K562 (cell line): ENCODE results near the gene GLT8D2. TPM values are rescaled to one million over a fixed set of nuclear protein-coding genes. Genes with fewer than 3 reads are reported as not detected.

Experiments used
- ATAC-seq: fragments of 200-7000 bp; cut with Tn5 transposase; 3 replicates; pipeline ENCODE4 v1.9.1; 2020; ENCODE audit warnings: moderate library complexity
- BruUV-seq: library from RNA; stranded (reverse); fragments of 400-500 nt; replicated peaks from 2 replicates; lab custom pipeline; 2021; lab: Mats Ljungman, UMichigan
- CTCF ChIA-PET: fragments of 300-600 bp; formaldehyde crosslinking; extraction: SDS; loops from one replicate; lab custom pipeline; 2021; ENCODE audit warnings: low intra/inter-chr PET ratio; lab: Yijun Ruan, JAX
- POLR2A ChIA-PET: fragments of 300-600, 350-650 bp; sonication (Branson Sonifier 250); formaldehyde crosslinking; extraction: SDS; loops from one replicate; lab custom pipeline; 2021; ENCODE audit warnings: antibody characterized with exemption, inconsistent platforms; lab: Yijun Ruan, JAX
- DNase-seq, 4 experiments: peaks; one replicate each; pipeline versions ENCODE4 v3.0.0 to v3.0.0-alpha.2; 2011 to 2018; ENCODE audit warnings: low spot score in 3 of 4, mixed read lengths in 3 of 4; ENCODE audit errors: extremely low read depth in 1 of 4
- FAIRE-seq: peaks from 2 replicates; lab custom pipeline; 2011; peaks lifted over from hg19 to GRCh38; lab: Jason Lieb, UNC
- H2AFZ ChIP-seq: 2 replicates; pipeline ENCODE4 v1.6.0; 2011; ENCODE audit warnings: low read depth, low read length, control low read depth, inconsistent platforms
- H3K27ac ChIP-seq: fragments of 200-600 bp; 3 replicates; pipeline ENCODE4 v1.8.0; 2011; ENCODE audit warnings: low read depth, mild to moderate bottlenecking, control low read depth, inconsistent platforms, low read length, moderate library complexity, mixed read lengths; ENCODE audit errors: extremely low read depth
- H3K27me3 ChIP-seq, 2 experiments: fragments of 300-600 bp in 1 of 2; 2 replicates in 1 of 2; 3 replicates in 1 of 2; pipeline versions ENCODE4 v1.6.0 to v1.8.0; 2011; ENCODE audit warnings: inconsistent platforms in 2 of 2, low read length in 2 of 2, mild to moderate bottlenecking in 1 of 2, mixed read lengths in 1 of 2, moderate library complexity in 1 of 2; ENCODE audit not compliant: control insufficient read depth in 2 of 2, insufficient read depth in 2 of 2
- H3K36me3 ChIP-seq: fragments of 300-600 bp; 3 replicates; pipeline ENCODE4 v1.8.0; 2011; ENCODE audit warnings: mild to moderate bottlenecking, low read length, inconsistent platforms; ENCODE audit not compliant: control insufficient read depth, insufficient read depth
- H3K4me1 ChIP-seq, 2 experiments: fragments of 200-600 bp in 1 of 2; replicated peaks in 1 of 2; 2 replicates in 1 of 2; 3 replicates in 1 of 2; pipeline versions ENCODE4 v1.5.1 to v1.8.0; 2011; ENCODE audit warnings: inconsistent platforms in 2 of 2, low read length in 2 of 2, mild to moderate bottlenecking in 1 of 2, mixed read lengths in 1 of 2, moderate library complexity in 1 of 2; ENCODE audit not compliant: control insufficient read depth in 2 of 2, insufficient read depth in 2 of 2
- H3K4me2 ChIP-seq: 2 replicates; pipeline ENCODE4 v1.6.1; 2011; ENCODE audit warnings: low read length, control low read depth, inconsistent platforms, mixed read lengths; ENCODE audit not compliant: insufficient read depth
- H3K4me3 ChIP-seq: fragments of 200-600 bp; sonication (generic), shearing (Covaris generic); 2 replicates; pipeline ENCODE4 v1.5.1; 2016; ENCODE audit warnings: control low read depth, inconsistent platforms
- H3K79me2 ChIP-seq: fragments of 200-600 bp; 3 replicates; pipeline ENCODE4 v1.8.0; 2011; ENCODE audit warnings: low read length, inconsistent platforms; ENCODE audit not compliant: control insufficient read depth, insufficient read depth
- H3K9ac ChIP-seq, 2 experiments: 2 replicates each; pipeline versions ENCODE4 v1.6.0 to v1.6.1; 2011; ENCODE audit warnings: low read depth in 2 of 2, low read length in 2 of 2, control low read depth in 1 of 2, inconsistent platforms in 1 of 2, mild to moderate bottlenecking in 1 of 2, mixed read lengths in 1 of 2; ENCODE audit not compliant: insufficient read depth in 1 of 2
- H3K9me1 ChIP-seq: one replicate; pipeline ENCODE4 v1.6.0; 2011; ENCODE audit warnings: inconsistent platforms, mild to moderate bottlenecking, low read length, moderate library complexity; ENCODE audit not compliant: control insufficient read depth, insufficient read depth
- H3K9me3 ChIP-seq: replicated peaks from 2 replicates; pipeline ENCODE4 v1.5.1; 2011; ENCODE audit warnings: low read depth, low read length, inconsistent platforms; ENCODE audit not compliant: control insufficient read depth, insufficient read depth
- H4K20me1 ChIP-seq: replicated peaks from 2 replicates; pipeline ENCODE4 v1.6.1; 2011; ENCODE audit warnings: low read length, inconsistent platforms, mixed read lengths; ENCODE audit not compliant: control insufficient read depth, insufficient read depth
- ASH1L ChIP-seq: fragments of 450-650 bp; IDR thresholded peaks from 2 replicates; pipeline ENCODE4 v1.6.1; 2018; ENCODE audit warnings: borderline replicate concordance, mild to moderate bottlenecking, low read depth; ENCODE audit not compliant: partially characterized antibody
- TFE3 ChIP-seq: fragments of 450-650 bp; formaldehyde crosslinking; IDR thresholded peaks from 2 replicates; pipeline ENCODE4 v1.4.0; 2020; ENCODE audit warnings: mild to moderate bottlenecking, mixed read lengths
- ZNF609 ChIP-seq: sonication (generic); formaldehyde crosslinking; IDR thresholded peaks from 2 replicates; pipeline ENCODE4 v1.8.1; 2023; ENCODE audit warnings: missing genetic modification reagents, mild to moderate bottlenecking, borderline replicate concordance
- ZNF79 ChIP-seq: fragments of 250-450 bp; sonication (Bioruptor Pico); IDR thresholded peaks from 2 replicates; pipeline ENCODE4 v1.4.0; 2020; ENCODE audit warnings: low read depth, mild to moderate bottlenecking, moderate library complexity
- WGBS: fragments of 100-300 bp; shearing (Covaris generic); methylation state at CpG from one replicate; pipeline ENCODE4 v1.1.6; 2016; ENCODE audit warnings: low coverage, mixed read lengths; ENCODE audit not compliant: insufficient coverage; ENCODE audit errors: missing lambda C conversion rate; 5-methylcytosine and 5-hydroxymethylcytosine counted together
- in situ Hi-C: fragments of 300-500 bp; cut with MboI; formaldehyde crosslinking; loops from 4 replicates; pipeline ENCODE4 v1.15.0; 2018; ENCODE audit warnings: inconsistent platforms, mixed read lengths
- intact Hi-C: fragments of 100-400 bp; cut with micrococcal nuclease; formaldehyde crosslinking; loops from 2 replicates; pipeline ENCODE4 v1.14.2; 2022
- polyA plus RNA-seq, 8 experiments: library from polyadenylated mRNA; depleted of rRNA in 4 of 8; stranded (reverse) in 5 of 8; unstranded in 3 of 8; fragments of >200 nt; fragmentation: Nextera tagmentation in 2 of 8; fragmentation: Illumina TruSeq in 1 of 8; extraction: Ambion mirVana in 2 of 8; extraction: Trizol in 1 of 8; gene quantifications; 2 replicates each; pipeline versions ENCODE4 v1.2.1 to v1.2.3, GENCODE V29; 2011 to 2014; ENCODE audit warnings: inconsistent platforms in 1 of 8, missing spikeins in 1 of 8
- total RNA-seq, 7 experiments: library from RNA; depleted of rRNA in 6 of 7; stranded (reverse); fragments of >200 nt in 6 of 7; fragmentation: Illumina TruSeq in 2 of 7; extraction: Trizol in 2 of 7; gene quantifications; 2 replicates each; pipeline versions ENCODE4 v1.2.1 to v1.2.3, GENCODE V29; 2011 to 2021; ENCODE audit warnings: low replicate concordance in 1 of 7

Gene GLT8D2
- total and polyA plus RNA-seq, 9 of the 15 experiments (the other 6 are each of a cell fraction or from before 2014, with no cell fraction given), result 0.18 to 0.27 (median 0.18) TPM; not detected in 6

- ChIA-PET CTCF (no interaction called here), POLR2A (interaction anchor here (0.8 kb wide), 1 partner anchor 291 kb away, joined by 3 read pairs; no protein-coding TSS in a partner anchor)
- Histone ChIP-seq H3K4me2 (no peak overlapping the region), H3K27ac (no peak overlapping the region), H3K4me3 (no peak overlapping the region), H3K36me3 (no peaks in the 10 kb centered on the region), H2AFZ (no peak overlapping the region), H3K79me2 (peaks cover 1% of the 10 kb centered on the region; the same call in 2 of the 3 replicates), H3K9me1 (no peaks in the 10 kb centered on the region), H3K27me3 (peaks cover 11 to 17% of the 10 kb centered on the region in 2 experiments; a peak in 4 of 5 replicates), H3K9me3 (no peaks in the 10 kb centered on the region; the same call in 1 of the 2 replicates), H3K9ac (no peak overlapping the region), H4K20me1 (no peaks in the 10 kb centered on the region), H3K4me1 (peaks cover 2 to 13% of the 10 kb centered on the region in 2 experiments; a peak in 3 of 5 replicates)
- DNase-seq (no peak), ATAC-seq (no peak), FAIRE-seq (no peak)
- intact Hi-C loops (loop anchor here (5.0 to 10.0 kb wide), 2 partner anchors 178 to 295 kb away; no protein-coding TSS in a partner anchor), in situ Hi-C loops (no loop called here)
- no TSS peak for BruUV-seq
- 8% methylated on average over 2 of the region's 2 CpGs for WGBS
- TF ChIP-seq ZNF79 (CRISPR knock-in tag), result no peak
Measured at GRCh38 chr12:104059963-104060362, 10.0 kb upstream of the GLT8D2 start.

- 36% methylated on average over 4 of the region's 4 CpGs for WGBS
- Histone ChIP-seq H3K27me3 (peaks cover 11 to 21% of the 10 kb centered on the region in 2 experiments; a peak in 4 of 5 replicates), H3K27ac (no peak overlapping the region), H3K9me3 (no peaks in the 10 kb centered on the region; the same call in 1 of the 2 replicates), H3K36me3 (no peaks in the 10 kb centered on the region), H3K4me2 (no peak overlapping the region), H2AFZ (no peak overlapping the region), H3K79me2 (no peaks in the 10 kb centered on the region), H3K9me1 (no peaks in the 10 kb centered on the region), H3K4me3 (no peak overlapping the region), H3K4me1 (peaks cover 2 to 3% of the 10 kb centered on the region in 2 experiments; a peak in 3 of 5 replicates), H3K9ac (no peak overlapping the region), H4K20me1 (no peaks in the 10 kb centered on the region)
- ATAC-seq (no peak), FAIRE-seq (no peak), DNase-seq (no peak)
- CTCF ChIA-PET, result no interaction called here
- POLR2A ChIA-PET, result interaction anchor here (1.0 to 1.9 kb wide), 2 partner anchors 9 to 16 kb away, joined by 3 to 5 read pairs; no protein-coding TSS in a partner anchor
- intact Hi-C loops (loop anchor here (5.0 to 10.0 kb wide), 2 partner anchors 177 to 296 kb away; no protein-coding TSS in a partner anchor), in situ Hi-C loops (no loop called here)
- BruUV-seq, result no TSS peak
- TF ChIP-seq TFE3 (CRISPR knock-in tag) (0 out of 2 replicates have a peak, but pooled peaks have one; percentile 9), ZNF609 (no peak), ASH1L (no peak)
Measured at GRCh38 chr12:104058802-104059201, 8.8 kb upstream of the GLT8D2 start.
